ENCODE data around the gene ATOH7.
"Not testable (repeated sequence)": the region's sequence is repeated elsewhere in the genome, so short reads cannot be mapped to it uniquely, and the experiment has no call there.

DNA sequence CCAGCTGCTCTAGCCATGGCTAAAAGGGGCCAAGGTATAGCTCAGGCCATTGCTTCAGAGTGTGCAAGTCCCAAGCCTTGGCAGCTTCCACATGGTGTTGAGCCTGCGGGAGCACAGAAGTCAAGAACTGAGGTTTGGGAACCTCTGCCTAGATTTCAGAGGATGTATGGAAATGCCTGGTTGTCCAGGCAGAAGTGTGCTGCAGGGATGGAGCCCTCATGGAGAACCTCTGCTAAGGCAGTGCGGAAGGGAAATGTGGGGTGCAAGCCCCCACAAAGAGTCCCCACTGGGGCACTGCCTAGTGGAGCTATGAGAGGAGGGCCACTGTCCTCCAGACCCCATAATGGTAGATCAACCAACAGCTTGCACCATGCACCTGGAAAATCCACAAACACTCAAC lies 45.9 kb upstream of the ATOH7 start:
- TF ChIP-seq, protein P1, sequence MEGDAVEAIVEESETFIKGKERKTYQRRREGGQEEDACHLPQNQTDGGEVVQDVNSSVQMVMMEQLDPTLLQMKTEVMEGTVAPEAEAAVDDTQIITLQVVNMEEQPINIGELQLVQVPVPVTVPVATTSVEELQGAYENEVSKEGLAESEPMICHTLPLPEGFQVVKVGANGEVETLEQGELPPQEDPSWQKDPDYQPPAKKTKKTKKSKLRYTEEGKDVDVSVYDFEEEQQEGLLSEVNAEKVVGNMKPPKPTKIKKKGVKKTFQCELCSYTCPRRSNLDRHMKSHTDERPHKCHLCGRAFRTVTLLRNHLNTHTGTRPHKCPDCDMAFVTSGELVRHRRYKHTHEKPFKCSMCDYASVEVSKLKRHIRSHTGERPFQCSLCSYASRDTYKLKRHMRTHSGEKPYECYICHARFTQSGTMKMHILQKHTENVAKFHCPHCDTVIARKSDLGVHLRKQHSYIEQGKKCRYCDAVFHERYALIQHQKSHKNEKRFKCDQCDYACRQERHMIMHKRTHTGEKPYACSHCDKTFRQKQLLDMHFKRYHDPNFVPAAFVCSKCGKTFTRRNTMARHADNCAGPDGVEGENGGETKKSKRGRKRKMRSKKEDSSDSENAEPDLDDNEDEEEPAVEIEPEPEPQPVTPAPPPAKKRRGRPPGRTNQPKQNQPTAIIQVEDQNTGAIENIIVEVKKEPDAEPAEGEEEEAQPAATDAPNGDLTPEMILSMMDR (IDR thresholded peaks at IDR 0.05): not testable (repeated sequence)
- not testable (repeated sequence) for TF ChIP-seq POLR2A (IDR thresholded peaks at IDR 0.05; ENCODE audit: low read depth)

Measured in esophagus muscularis mucosa (tissue), 3 donors.